SH-SY5Y (cell line): Measurements from ENCODE around the gene ROR1.

Source experiments
- GATA2 ChIP-seq: IDR thresholded peaks from 2 replicates; pipeline ENCODE4 v1.6.1; 2011; ENCODE audit warnings: mild to moderate bottlenecking, low read depth, low read length
- GATA3 ChIP-seq: IDR thresholded peaks from 2 replicates; pipeline ENCODE4 v1.6.1; 2011; ENCODE audit warnings: low read depth, mild to moderate bottlenecking, low read length, moderate library complexity

GRCh38 chr1:63856924-63857323 is 83.1 kb downstream of the ROR1 start:
- TF ChIP-seq GATA3 (no peak), GATA2 (no peak)
